ENCODE measurements around the gene TNS3.

TNS3 gene

GRCh38 chr7:47225387-47226131, 356.4 kb downstream of the TNS3 start:
- DNase-seq (ENCODE audit: low spot score), result no peak
